ENCODE measurements around the gene THAP9.
"Not testable (repeated sequence)": the region's sequence is repeated elsewhere in the genome, so short reads cannot be mapped to it uniquely, and the experiment has no call there.

DNA sequence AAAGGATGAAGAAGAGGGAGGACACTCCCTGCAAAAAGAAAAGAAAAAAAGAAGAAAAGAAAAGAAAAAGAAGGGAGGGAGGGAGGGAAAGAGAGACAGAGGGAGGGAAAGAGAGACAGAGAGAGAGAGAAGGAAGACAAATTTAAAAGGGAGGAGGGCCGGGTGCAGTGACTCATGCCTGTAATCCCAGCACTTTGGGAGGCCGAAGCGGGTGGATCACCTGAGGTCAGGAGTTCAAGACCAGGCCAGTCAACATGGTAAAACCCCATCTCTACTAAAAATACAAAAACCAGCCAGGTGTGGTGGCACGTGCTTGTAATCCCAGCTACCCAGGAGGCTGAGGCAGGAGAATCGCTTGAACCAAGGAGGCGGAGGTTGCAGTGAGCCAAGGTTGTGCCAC lies 34.5 kb upstream of the THAP9 start:
- TF ChIP-seq ZNF565 (CRISPR knock-in tag; conservative IDR thresholded peaks at IDR 0.05; ENCODE audit: low read depth); PPARA (CRISPR knock-in tag; IDR thresholded peaks at IDR 0.05; ENCODE audit: borderline replicate concordance); ISL1 (CRISPR knock-in tag; IDR thresholded peaks at IDR 0.05); ARNTL (CRISPR knock-in tag; IDR thresholded peaks at IDR 0.05; ENCODE audit: borderline replicate concordance, low read depth); ZNF8 (CRISPR knock-in tag; IDR thresholded peaks at IDR 0.05); ZFP3 (CRISPR knock-in tag; IDR thresholded peaks at IDR 0.05); POU6F1 (CRISPR knock-in tag; IDR thresholded peaks at IDR 0.05; ENCODE audit: borderline replicate concordance, low read depth): not testable (repeated sequence)
